Measurements from ENCODE around the gene RGS6. TPM values are rescaled to one million over a fixed set of nuclear protein-coding genes. Genes with fewer than 3 reads are reported as not detected.

Gene RGS6
- total and polyA plus RNA-seq, 4 donors: 0.06 to 5.3 (median 0.17) TPM; not detected in 1

- 16% methylated on average over 6 of the region's 6 CpGs for WGBS
- H3K4me1 ChIP-seq (ENCODE audit: control insufficient read depth in 4 of 4, insufficient read depth in 4 of 4, low read length in 3 of 4): no peaks in the 10 kb centered on the region
Measured at GRCh38 chr14:72332046-72332445, 399.8 kb downstream of the RGS6 start.

GRCh38 chr14:72332871-72333270, 400.6 kb downstream of the RGS6 start:
- Histone ChIP-seq H3K4me1 (ENCODE audit: control insufficient read depth in 4 of 4, insufficient read depth in 4 of 4, low read length in 3 of 4) (no peaks in the 10 kb centered on the region), H3K27ac (ENCODE audit: low read depth in 1 of 2, low read length in 2 of 2) (no peak overlapping the region), H3K9ac (ENCODE audit: low read depth in 1 of 2, low read length in 2 of 2) (no peak overlapping the region), H3K27me3 (ENCODE audit: control insufficient read depth in 4 of 4, insufficient read depth in 4 of 4, low read length in 3 of 4) (peaks cover 0 to 6% (median 0%) of the 10 kb centered on the region in 4 donors), H3K4me3 (ENCODE audit: low read depth in 1 of 3, low read length in 3 of 3) (no peak overlapping the region), H3K9me3 (ENCODE audit: control insufficient read depth in 4 of 4, low read length in 3 of 4) (peaks cover 0 to 2% (median under 1%) of the 10 kb centered on the region in 4 donors), H3K36me3 (ENCODE audit: control insufficient read depth in 4 of 4, insufficient read depth in 3 of 4, low read depth in 1 of 4, low read length in 3 of 4) (no peaks in the 10 kb centered on the region)
- 62% methylated on average over 5 of the region's 5 CpGs for WGBS
- no peak for TF ChIP-seq FOXA1 (IDR thresholded peaks at IDR 0.05)
- TF ChIP-seq NR2F2 (IDR thresholded peaks at IDR 0.05): no peak
- no peak for TF ChIP-seq ZBTB33 (IDR thresholded peaks at IDR 0.05)
- TF ChIP-seq REST (IDR thresholded peaks at IDR 0.05): no peak
- no peak for TF ChIP-seq JUND (IDR thresholded peaks at IDR 0.05)
- TF ChIP-seq ATF3 (IDR thresholded peaks at IDR 0.05): no peak
- TF ChIP-seq EGR1 (IDR thresholded peaks at IDR 0.05; ENCODE audit: low read depth in 2 of 2): no peak
- TF ChIP-seq HNF4A (conservative IDR thresholded peaks at IDR 0.05): no peak
- TF ChIP-seq HNF4G (IDR thresholded peaks at IDR 0.05): no peak
- TF ChIP-seq CTCF (IDR thresholded peaks at IDR 0.05; ENCODE audit: low read depth, low read length, missing input control): no peak
- no peak for TF ChIP-seq SP1 (IDR thresholded peaks at IDR 0.05)
- no peak for DNase-seq (ENCODE audit: low spot score)

More at GRCh38 chr14:72332046-72332445, 399.8 kb downstream of the RGS6 start:
- Histone ChIP-seq H3K9ac (ENCODE audit: low read depth in 1 of 2, low read length in 2 of 2) (no peak overlapping the region), H3K27ac (ENCODE audit: low read depth in 1 of 2, low read length in 2 of 2) (no peak overlapping the region), H3K27me3 (ENCODE audit: control insufficient read depth in 4 of 4, insufficient read depth in 4 of 4, low read length in 3 of 4) (peaks cover 0 to 6% (median 0%) of the 10 kb centered on the region in 4 donors), H3K9me3 (ENCODE audit: control insufficient read depth in 4 of 4, low read length in 3 of 4) (peaks cover 0 to 2% (median 1%) of the 10 kb centered on the region in 4 donors), H3K4me3 (ENCODE audit: low read depth in 1 of 3, low read length in 3 of 3) (no peak overlapping the region), H3K36me3 (ENCODE audit: control insufficient read depth in 4 of 4, insufficient read depth in 3 of 4, low read depth in 1 of 4, low read length in 3 of 4) (no peaks in the 10 kb centered on the region)
- TF ChIP-seq RXRA (IDR thresholded peaks at IDR 0.05) (no peak), RAD21 (IDR thresholded peaks at IDR 0.05) (no peak), MAX (IDR thresholded peaks at IDR 0.05) (no peak), HNF4A (conservative IDR thresholded peaks at IDR 0.05) (no peak), NR2F2 (IDR thresholded peaks at IDR 0.05) (no peak), SP1 (IDR thresholded peaks at IDR 0.05) (no peak), TAF1 (conservative IDR thresholded peaks at IDR 0.05) (no peak), FOXA2 (IDR thresholded peaks at IDR 0.05) (no peak)
- DNase-seq (ENCODE audit: low spot score): no peak
